ENCODE results near the gene PRKD1. TPM values are rescaled to one million over a fixed set of nuclear protein-coding genes. Genes with fewer than 3 reads are reported as not detected.
"Not testable (repeated sequence)": the region's sequence is repeated elsewhere in the genome, so short reads cannot be mapped to it uniquely, and the experiment has no call there.

The PRKD1 gene
- total RNA-seq, 1 donor from 2014 or later, result 17.2 TPM

DNA sequence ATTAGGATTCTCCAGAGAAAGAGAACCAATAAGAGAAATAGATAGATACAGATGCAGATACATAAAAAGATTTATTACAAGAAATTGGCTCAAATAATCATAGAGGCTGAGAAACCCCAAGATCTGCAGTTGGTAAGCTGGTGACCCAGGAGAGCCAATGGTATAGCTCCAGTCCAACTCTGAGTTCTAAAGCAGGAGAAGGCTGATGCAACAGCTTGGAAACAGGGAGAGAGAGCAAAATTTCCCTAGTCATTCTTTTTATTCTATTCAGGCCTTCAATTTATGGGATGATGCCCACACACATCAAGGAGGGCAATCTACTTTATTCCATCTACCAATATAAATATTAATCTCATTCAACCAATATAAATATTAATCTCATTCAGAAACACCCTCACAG lies 218.2 kb downstream of the PRKD1 start:
- no peak for DNase-seq
- H3K27ac ChIP-seq, result no peak overlapping the region
- H3K4me3 ChIP-seq, result no peak overlapping the region
- TF ChIP-seq, protein P1, sequence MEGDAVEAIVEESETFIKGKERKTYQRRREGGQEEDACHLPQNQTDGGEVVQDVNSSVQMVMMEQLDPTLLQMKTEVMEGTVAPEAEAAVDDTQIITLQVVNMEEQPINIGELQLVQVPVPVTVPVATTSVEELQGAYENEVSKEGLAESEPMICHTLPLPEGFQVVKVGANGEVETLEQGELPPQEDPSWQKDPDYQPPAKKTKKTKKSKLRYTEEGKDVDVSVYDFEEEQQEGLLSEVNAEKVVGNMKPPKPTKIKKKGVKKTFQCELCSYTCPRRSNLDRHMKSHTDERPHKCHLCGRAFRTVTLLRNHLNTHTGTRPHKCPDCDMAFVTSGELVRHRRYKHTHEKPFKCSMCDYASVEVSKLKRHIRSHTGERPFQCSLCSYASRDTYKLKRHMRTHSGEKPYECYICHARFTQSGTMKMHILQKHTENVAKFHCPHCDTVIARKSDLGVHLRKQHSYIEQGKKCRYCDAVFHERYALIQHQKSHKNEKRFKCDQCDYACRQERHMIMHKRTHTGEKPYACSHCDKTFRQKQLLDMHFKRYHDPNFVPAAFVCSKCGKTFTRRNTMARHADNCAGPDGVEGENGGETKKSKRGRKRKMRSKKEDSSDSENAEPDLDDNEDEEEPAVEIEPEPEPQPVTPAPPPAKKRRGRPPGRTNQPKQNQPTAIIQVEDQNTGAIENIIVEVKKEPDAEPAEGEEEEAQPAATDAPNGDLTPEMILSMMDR (IDR thresholded peaks at IDR 0.05), result no peak
- no peaks in the 10 kb centered on the region for H3K27me3 ChIP-seq
- no peaks in the 10 kb centered on the region for H3K36me3 ChIP-seq
- no peaks in the 10 kb centered on the region for H3K9me3 ChIP-seq
- H3K4me1 ChIP-seq, result no peaks in the 10 kb centered on the region
- intact Hi-C loops (cut with DNase I), result no loop called here
- ATAC-seq, result no peak

DNA sequence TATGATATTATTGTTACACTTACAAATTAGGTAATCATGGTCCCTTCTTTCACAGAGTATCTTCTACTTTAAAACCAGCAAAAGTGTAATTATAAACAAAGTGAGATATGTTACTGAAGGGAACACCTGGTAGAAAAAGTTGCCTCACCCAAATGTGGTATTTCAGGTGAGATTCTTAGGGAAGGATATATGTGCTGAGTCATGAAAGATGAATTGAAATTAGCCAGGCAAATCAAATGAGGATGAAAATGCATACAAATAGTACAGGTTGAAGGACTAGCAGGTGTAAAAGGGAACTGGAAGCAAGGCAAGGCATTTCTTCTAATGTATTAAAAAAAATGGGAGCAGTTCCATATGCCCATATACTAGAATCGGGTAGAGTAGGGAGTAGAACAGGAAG lies 220.9 kb downstream of the PRKD1 start:
- no peak for ATAC-seq
- TF ChIP-seq, protein P1 (IDR thresholded peaks at IDR 0.05), result no peak
- intact Hi-C loops (cut with DNase I), result no loop called here

DNA sequence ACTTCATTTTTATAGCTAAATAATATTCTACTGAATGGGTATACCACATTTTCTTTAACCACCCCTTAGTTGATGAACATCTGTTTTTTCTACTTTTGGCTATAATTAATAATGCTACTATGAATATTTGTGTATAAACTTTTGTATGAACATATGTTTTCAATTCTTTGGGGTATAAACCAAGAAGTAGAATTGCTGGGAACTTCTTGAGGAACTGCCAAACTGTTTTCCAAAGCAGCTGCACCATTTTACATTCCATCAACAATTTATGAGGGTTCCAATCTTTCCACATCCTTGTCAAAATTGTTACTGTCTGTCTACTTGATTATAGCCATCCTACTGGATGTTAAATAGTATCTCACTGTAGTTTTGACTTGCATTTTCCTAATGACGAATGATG lies 221.8 kb downstream of the PRKD1 start:
- intact Hi-C loops (cut with DNase I), result no loop called here
- ATAC-seq, result no peak
- Histone ChIP-seq H3K4me3 (no peak overlapping the region), H3K36me3 (no peaks in the 10 kb centered on the region), H3K27me3 (no peaks in the 10 kb centered on the region), H3K4me1 (no peaks in the 10 kb centered on the region), H3K9me3 (no peaks in the 10 kb centered on the region), H3K27ac (no peak overlapping the region)
- TF ChIP-seq, protein P1 (IDR thresholded peaks at IDR 0.05), result no peak
- no peak for DNase-seq

More for the DNA sequence above, 220.9 kb downstream of the PRKD1 start:
- H3K27ac ChIP-seq, result no peak overlapping the region
- H3K36me3 ChIP-seq, result no peaks in the 10 kb centered on the region
- DNase-seq, result no peak
- no peak overlapping the region for H3K4me3 ChIP-seq
- no peaks in the 10 kb centered on the region for H3K9me3 ChIP-seq
- no peaks in the 10 kb centered on the region for H3K4me1 ChIP-seq
- H3K27me3 ChIP-seq, result no peaks in the 10 kb centered on the region

DNA sequence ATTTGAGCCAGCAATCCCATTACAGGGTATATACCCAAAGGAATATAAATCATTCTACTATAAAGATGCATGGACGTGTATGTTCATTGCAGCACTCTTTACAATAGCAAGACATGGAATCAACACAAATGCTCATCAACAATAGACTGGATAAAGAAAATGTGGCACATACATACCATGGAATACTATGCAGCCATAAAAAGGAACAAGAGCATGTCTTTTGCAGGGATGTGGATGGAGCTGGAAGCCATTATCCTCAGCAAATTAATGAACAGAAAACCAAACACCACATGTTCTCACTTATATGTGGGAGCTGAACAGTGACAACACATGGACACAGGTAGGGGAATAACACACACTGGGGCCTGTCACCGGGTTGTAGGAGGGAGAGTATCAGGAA lies 238.1 kb downstream of the PRKD1 start:
- H3K9me3 ChIP-seq; ATAC-seq; H3K27ac ChIP-seq; H3K36me3 ChIP-seq; H3K4me3 ChIP-seq; DNase-seq; H3K4me1 ChIP-seq; H3K27me3 ChIP-seq; intact Hi-C loops (cut with DNase I): not testable (repeated sequence)

DNA sequence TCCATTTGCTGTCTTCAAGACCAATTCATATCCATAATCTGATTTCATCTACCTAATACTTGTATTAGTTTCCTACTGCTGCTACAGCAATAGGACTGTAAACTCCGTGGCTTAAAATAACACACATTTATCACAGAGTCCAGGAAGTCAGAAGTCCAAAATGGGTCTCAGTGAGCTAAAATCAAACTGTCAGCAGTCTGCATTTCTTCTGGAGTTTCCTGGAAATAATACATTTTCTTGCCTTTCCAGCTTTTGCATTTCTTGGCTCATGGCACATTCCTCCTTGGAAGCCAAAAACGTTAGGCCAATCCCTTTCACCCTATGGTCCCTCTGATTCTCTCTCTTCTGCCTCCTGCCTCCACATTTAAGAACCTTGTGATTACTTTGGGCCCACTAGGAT lies 239.8 kb downstream of the PRKD1 start:
- Histone ChIP-seq H3K4me3 (no peak overlapping the region), H3K27ac (no peak overlapping the region), H3K9me3 (no peaks in the 10 kb centered on the region), H3K4me1 (no peaks in the 10 kb centered on the region), H3K36me3 (no peaks in the 10 kb centered on the region), H3K27me3 (no peaks in the 10 kb centered on the region)
- DNase-seq (no peak), ATAC-seq (no peak)
- TF ChIP-seq, protein P1 (IDR thresholded peaks at IDR 0.05), result no peak
- intact Hi-C loops (cut with DNase I), result no loop called here

DNA sequence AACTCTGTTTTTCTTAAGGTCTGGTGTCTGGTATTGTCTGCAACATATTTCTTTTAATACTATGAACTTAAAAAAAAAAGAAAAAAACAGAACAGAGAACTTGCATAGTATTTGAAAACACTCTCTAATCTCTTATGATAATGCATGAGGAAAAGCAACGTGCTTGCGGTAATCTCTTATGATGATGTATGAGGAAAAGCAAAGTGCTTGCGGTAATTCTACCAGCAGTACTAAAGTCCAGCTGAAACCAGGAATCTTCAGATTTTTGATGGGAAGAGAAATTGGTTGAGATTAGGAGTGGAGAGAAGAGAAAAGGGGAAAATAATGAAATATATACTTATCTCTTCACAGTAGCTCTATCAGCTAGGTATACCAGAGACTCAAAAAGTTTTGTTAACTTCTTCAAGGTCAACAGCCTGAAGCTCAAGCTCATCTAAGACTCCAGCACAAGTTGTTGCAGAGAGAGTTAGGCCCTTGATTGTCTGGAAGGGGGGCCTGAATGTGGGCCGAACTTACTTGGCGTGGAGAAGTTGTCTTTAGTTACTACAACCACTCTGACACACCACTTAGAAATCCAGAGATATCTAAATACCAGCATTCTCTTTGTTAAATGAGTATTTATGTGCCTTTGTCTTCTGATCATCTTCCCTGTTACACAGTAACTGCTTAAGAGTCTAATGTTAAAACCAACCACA lies 240.4 kb downstream of the PRKD1 start:
- intact Hi-C loops (cut with DNase I), result no loop called here
- Histone ChIP-seq H3K4me1 (no peaks in the 10 kb centered on the region), H3K4me3 (no peak overlapping the region), H3K36me3 (no peaks in the 10 kb centered on the region), H3K9me3 (no peaks in the 10 kb centered on the region), H3K27ac (no peak overlapping the region), H3K27me3 (no peaks in the 10 kb centered on the region)
- DNase-seq, result no peak
- TF ChIP-seq, protein P1 (IDR thresholded peaks at IDR 0.05), result no peak
- no peak for ATAC-seq

All from upper lobe of right lung (tissue), 1 donor.